GM19438 (cell line): ENCODE data around the gene RPH3AL.
"Not testable (repeated sequence)": the region's sequence is repeated elsewhere in the genome, so short reads cannot be mapped to it uniquely, and the experiment has no call there.

Experiments used
- ATAC-seq: cut with Tn5 transposase; IDR thresholded peaks from one replicate; pipeline ENCODE4 v1.9.1; 2021; ENCODE audit warnings: low read depth; ENCODE audit not compliant: unreplicated experiment

The RPH3AL gene

DNA sequence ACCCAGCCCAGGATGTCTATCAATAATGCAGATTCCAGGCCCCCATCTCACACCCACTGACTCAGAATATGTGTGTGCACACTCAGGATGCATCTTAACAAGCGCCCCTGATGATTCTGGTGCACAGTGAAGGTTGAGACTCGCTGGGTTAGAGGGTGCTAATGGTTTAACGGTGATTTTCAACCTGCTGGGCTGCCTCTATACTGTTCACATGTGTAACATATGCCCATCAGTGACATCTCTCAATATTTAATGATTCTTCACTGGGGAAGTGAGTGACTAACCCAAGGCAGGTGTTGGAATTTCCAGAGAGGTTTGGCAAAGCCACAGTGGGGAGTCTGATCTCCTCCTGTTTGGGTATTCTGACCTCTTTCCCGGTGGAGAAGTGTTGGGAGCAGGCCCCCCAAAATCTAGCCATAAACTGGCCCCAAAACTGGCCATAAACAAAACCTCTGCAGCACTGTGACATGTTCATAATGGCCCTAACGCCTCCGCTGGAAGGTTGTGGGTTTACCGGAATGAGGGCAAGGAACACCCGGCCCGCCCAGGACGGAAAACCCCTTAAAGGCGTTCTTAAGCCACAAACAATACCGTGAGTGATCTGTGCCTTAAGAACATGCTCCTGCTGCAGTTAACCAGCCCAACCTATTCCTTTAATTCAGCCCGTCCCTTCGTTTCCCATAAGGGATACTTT, 167.0 kb downstream of the RPH3AL start:
- no peak for ATAC-seq

DNA sequence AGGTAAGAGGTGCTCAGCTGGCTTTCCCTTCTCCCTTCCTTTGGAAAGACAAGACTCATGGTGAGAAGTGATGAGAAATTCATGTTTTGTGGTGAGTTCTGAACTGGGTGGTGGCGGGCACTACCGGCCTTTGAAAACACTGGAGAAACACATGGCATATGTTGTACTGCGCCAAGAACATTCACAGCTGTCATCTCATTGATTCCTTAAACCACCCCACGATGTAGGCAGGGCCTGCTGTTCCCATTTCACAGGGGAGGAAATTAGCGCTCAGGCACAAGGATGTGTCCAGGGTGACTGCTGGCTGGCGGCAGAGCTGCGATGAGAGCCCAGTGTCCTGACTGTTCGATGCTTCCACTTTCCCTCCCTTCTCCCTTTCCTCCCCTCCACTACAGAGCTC, 169.6 kb downstream of the RPH3AL start:
- no peak for ATAC-seq

DNA sequence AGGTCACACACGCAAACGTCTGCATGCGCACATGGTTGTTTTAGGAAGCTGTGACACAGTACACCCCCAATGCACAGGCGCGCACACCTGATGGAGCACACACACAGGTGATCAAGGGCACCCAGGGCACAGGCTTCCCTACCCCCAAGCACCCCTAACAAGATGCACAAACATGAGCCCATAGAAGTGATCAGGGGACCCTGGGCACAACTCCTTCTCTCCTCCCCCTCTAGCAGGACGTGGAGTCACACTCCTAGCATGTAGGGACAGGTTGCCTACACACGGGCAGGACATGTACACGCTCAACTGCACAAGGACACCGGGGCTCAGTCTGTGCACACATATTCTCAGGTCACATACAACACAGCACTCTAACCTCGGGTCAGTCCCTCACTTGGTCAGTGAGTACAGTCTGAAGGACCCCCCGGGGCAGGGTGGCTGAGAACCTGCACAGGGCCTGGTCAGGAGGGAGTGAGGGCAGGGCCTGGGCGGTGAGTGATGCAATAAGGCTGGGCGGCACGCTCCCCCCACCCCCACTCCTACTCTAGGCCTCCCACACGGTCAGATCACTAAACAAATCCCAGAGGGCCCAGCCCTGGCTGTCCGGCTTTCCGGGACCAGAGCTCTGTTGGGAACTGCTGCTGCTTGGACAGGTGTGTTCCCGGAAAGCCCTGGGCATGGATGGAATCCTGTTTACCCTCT, 170.4 kb downstream of the RPH3AL start:
- ATAC-seq = no peak

DNA sequence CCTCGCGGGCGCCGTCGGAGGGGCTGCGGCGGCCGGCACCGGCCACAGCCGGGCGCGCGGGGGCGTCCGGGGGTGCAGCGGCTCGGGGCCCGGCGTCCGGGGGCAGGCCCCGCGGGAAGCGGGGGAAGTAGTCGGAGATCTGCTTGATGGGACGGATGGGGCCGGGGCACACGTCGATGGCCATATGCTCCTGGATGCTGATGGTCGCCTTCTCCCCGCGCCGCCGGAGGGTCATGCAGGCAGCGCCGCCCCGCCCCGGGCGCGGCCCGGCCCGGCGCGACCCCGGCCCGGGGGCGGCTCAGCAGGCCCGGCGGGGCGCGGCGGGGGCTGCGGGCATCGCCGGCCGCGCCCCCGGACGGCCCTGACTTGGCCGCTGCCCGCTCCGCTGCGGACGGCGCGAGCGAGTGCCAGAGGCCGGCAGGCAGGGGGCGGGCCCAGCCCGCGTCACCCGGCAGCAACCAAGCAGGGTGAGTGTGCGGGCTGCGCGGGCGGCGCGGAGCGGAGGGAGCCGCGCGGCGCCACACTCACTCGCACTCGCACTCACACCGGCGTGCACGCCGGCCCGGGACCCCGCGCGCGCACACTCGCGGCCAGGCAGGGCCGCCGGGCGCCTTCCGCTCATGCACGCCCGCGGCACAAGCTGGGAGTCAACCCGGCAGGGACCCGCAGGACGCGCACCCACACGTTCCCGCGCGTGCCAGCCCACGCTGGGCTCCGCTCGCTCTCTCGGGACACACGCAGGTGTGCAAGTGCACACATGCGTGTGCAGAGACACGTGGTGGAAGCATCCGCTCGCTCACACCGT, 171.2 kb downstream of the RPH3AL start, which contains the start of gene DOC2B:
Gene DOC2B (minus strand): TSS at position 406 of the 805 bp plus-strand sequence. CDS start 171 bp downstream, at position 235.
- no peak for ATAC-seq

DNA sequence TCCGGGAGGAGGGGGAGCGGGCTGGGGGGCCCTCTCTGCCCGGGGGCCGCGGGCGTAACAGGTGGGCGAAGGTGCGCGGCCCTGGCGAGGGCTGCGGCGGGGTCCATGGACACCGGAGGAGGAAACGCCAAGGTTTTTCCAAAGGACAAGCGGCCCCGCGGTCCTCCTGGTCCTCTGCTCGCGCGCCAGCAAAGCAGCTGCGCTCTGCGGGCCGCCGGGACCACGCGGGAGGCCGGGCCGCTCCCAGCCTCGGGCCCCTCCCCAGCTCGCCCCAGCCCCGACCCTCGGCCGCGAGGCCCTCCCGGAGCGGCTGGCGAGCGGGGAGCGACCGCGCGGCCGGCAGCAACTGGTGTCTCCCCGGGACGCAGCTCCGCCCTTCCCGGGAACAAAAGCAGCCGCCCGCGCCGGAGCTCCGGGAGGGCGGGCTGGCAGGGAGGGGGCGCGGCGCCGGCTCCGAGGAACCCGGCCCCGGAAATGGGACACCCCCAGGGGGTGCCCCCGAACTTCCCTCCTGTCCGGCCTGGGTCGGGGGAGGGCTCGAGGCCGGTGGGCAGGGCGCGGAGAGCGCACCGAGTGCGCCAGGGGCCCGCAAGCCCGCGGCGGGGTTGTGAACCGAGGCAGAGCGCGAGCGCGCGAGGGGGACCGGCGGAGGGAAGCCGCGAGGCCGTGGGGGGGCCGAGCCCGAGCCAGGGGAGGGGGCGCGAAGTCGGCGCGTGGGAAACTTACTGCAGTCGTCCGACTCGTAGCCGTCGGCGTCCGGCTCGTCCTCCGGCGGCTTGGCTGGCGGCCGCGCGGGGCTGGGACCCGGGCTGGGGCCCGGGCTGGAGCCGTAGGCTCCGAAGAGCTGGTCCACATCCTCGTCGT, 172.0 kb downstream of the RPH3AL start:
- no peak for ATAC-seq

DNA sequence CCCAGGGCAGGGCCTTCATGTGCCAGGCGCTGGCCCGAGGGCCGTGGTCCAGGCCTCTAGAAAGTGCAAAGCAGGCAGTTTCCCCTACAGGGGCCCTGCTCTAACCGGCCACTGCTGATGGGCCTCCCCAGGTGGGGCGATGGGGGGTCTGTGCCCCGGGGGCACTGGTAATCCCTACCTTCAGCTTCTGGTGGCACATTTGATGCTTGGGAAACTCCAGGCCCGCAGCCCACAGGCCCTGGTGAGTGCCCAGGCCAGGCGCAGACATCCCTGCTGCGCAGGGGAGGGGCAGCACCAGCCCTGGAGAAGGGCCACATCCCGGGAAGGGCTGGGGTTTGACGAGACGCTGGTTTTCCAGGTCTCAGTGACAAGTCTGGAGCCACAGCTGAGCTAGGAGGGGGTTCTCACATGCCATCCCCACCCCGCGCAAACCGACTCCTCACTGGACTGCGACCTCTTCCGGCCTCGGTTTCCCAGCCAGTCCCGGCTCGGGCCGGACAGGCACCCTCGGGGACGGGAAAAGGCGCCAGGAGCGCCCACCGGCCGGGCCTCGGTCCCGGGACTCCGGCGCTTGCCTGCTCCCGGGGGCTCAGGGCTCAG, 172.7 kb downstream of the RPH3AL start:
- ATAC-seq = no peak

DNA sequence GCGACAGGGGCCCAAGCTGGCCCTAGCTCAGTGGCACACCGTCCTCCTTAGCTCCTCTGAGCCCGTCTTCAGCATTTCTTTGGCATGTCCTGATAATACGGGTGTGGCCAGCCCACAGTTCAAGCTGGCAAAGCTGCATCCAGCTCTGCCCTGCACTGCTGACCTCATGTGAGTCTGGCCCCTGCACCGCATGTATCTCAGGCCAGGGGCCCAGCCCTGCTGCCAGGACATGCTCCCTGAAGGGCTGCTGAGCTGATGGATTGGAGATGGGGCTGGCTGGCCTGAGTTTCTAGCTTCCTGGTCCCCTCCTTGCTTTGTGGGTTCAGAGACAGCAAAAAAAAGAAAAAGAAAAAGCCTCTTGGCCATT, 173.6 kb downstream of the RPH3AL start:
- ATAC-seq = no peak

DNA sequence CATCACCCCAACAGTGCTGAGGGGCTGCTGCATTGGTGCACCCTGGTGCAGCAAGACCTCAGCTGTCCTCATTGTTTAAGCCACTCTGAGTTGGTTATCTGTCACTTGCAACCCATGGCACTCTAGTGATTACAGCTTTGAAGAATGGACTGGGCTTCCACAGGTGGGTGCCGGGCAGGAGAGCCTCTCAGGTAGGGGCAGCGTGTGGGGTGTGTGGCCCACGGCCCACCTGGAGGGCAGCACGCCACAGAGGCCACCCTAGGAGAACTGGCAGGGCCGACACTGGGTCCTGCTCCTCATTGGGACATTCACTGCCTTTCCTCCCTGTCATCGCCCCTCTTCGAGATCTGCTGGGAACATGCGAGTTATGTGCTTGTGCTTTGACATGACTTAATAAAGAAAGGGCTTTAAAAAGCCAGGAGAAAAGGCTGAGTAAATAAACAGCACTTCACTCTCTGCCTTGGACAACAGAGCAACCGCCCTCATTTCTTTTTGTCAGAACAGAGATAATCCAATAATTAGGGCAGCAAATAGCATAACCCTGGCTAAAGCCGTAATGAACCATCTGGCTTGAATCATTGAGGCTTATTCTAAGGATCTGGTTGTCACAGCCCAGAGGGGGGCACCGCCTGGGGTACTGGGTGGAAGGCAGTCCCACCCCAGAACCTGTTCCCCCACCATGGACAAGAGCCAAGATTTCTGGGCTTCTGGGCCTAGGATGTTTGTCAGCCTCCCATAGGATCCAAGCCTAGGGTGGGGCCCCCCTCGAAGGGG, 174.1 kb downstream of the RPH3AL start:
- no peak for ATAC-seq

DNA sequence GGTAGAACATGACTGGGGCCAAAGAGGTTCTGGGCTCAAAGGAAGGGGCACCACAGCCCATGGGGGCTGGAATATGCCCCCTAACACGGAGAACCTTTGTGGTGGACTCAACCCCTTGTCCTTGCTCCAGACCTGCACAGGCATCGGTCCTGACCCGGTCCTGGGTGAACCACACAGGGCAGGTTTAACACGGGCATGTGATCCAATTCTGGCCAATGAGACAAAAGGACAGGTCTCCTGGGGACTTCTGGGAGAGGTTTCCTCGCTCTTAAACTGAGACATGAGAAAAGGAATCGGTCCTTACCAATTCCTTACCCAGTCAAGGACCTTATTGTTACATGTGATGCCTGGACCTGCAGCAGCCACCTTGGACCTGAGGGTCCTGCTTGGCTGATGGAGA, 174.8 kb downstream of the RPH3AL start:
- ATAC-seq = no peak

DNA sequence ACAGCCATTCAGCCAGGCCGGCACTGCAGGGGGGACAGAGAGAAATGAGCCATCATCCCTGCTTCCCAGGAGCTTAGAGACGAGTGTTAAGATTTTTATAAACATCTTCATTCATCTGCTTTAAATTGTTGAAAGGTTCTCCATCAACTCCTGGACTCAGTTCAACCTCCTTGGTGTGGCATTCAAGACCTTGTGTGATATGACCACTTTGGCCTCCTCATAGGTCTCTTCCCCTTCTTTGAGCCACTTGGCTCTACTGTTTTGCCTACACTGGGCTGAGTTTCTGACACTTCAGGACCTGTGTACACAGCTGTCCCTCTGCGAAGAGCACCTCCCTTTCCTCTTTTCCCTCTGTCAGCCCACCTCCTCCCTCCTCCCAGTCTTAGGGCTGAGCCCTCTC, 175.5 kb downstream of the RPH3AL start:
- no peak for ATAC-seq

DNA sequence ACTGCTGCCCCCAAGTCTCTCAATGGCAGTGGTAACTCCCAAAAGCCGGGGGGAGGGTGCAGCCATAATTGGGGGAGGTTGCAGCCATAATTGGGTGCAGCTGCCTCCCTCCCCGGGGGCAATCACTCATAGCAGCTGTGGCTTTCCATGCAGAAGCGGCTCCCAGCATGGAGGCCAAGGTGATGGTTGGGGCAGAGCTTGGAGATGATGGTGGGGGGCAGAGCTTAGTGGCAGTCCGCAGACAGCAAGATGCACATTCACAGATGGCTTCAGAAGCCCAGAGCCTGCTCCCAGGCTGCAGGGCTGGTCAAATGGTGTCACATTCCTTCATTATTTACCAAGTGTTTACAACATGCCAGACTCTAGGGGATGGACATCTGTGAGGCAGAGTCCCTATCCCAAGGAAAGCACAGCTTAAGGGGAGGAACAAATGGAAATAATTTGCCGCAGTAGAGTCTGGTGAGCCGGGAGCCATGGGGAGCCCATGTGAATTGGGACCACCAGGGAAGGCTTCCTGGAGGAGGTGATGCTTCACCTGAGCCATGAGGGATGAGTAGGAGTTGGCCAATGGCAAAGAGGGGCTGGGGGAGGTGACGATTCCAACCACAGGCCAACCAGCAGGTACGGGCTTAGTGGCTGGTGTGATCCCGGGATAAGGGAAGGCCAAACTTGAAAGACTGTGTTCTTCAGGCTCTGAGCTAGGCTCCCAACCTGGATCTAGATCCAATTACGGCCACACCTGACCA, 179.3 kb downstream of the RPH3AL start:
- ATAC-seq = no peak

DNA sequence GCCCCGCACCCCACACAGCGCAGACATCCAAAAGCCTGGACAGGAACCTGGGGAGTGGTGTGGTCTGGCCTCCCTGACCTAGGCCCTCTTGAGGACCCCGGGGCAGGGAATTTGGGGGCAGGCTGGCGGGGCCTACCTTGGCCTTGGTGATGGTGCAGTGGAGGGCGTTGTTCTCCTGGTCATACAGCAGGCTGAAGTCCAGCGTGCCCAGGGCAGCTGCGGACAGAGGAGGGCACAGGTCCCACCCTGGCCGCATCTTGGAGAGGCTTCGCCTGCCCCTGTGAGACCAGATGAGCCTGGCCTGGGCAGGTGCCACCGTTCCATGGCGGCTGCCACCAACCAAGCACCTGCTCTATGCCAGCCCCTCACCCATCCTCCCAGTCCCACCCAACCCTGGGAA, 180.2 kb downstream of the RPH3AL start:
- no peak for ATAC-seq

DNA sequence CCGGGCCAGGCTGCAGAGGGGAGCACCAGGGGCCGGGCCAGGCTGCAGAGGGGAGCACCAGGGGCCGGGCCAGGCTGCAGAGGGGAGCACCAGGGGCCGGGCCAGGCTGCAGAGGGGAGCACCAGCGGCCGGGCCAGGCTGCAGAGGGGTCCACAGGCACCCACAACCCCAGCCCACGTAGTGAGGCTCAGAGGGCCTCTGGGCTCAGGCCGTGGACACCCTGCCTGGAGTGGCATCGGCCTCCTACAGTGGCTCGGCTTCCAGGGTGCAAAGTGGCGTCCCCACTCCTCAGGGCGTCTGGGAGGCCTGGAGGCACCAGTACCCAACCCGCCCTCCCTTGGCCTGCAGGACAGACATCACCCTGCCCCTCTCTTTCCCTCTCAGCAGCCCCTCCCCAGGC, 180.7 kb downstream of the RPH3AL start:
- no peak for ATAC-seq

DNA sequence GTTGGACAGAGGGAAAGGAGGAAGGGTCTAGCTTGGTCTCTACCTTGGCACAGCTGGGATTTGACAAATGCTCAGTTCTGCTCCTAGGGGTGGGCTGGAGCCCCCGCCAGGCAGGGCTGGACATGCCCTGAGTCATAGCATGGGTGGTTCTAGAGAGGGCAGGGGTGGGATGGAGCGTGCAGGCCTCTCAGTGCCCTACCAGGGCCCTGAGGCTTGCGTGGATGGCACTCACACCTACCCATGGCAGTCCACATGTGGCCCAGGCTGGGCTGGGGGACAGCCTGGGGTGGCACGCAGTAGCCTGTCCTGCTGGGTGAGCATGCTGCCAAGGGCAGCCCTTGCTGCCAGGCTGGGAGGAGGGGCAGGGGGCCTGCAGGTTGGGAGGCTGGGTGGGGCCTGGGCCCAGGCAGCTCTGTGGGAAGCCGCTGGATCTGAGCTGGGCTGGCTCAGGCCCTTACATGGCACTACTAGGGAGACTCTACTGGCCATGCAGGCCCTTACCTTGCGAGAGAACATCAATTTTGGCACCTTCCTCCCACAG, 182.4 kb downstream of the RPH3AL start:
- ATAC-seq = no peak

DNA sequence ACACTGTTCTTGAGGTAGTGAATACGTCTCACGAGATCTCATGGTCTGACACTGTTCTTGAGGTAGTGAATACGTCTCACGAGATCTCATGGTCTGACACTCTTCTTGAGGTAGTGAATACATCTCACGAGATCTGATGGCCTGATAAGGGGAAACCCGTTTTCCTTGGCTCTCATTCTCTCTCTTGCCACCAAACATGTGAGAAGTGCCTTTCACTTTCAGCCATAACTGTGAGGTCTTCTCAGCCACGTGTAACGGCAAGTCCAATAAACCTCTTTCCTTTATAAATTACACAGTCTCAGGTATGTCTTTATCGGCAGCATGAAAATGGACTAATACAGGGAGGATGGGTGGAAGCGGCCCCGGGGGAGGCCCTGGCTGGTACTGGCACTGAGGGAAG, 184.0 kb downstream of the RPH3AL start:
- ATAC-seq = not testable (repeated sequence)

DNA sequence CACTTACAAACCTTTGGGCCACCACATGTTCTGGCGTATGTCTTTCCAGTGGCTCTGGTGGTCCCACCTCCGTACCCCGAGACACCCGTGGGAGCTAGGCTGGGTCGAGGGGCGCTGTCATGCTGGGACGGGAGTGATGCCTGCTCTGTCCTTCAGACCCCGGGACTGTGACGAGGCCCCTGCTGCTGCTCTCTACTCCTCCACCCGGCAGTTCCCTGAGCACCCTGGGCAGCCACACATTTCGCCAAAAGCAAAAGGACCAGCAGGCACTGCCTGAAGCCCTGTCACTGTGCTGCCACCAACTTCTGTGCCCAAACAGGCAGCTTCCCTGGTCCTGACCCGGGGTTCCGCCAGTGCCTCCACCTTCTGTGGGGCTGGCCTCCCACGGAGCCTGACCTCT, 186.7 kb downstream of the RPH3AL start:
- no peak for ATAC-seq

DNA sequence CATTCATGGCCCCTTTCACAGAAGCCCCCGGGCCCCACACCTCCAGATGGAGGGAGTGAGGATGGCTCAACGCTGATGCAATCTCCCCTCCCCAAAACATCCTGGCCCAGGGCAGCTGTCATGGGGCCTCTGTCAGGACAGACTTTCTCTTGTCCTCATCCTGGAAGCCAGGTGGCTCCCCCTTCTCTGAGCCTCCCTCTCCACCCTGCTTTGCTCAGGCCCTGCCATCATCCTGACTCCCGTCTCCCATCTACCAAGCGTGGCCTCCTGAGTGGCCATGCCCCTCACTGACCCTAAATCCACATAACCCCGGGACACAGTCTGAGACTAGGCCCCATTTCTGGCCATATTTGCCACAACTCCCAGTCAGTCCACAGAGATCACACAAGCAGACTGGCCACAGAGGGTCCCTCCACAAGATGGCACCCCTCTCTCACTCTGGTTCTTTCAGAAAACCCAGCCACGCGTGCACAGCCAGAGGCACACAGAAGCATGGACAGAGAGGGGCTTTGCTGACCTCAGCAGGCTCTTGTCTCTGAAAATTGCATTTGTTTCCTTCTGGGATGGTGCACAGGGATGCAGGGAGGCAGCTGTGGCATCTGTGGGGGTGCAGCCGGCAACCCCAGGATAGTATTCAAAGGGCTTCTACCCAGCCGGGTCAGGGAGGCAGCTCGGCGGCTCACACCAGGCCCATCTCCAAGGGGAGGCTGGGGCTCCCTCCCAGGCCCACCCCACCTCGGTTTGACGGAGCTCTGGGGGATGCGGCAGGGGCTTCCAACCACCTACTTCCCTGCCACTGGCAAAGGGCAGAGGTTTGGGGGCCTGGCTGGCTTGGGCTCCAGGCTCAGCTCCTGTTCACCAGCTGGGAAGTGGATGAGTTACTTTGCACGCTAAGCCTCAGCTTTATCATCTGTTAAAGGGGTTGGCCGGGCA, 188.0 kb downstream of the RPH3AL start:
- ATAC-seq = no peak
